ENCODE data around the gene EIF1.

DNA sequence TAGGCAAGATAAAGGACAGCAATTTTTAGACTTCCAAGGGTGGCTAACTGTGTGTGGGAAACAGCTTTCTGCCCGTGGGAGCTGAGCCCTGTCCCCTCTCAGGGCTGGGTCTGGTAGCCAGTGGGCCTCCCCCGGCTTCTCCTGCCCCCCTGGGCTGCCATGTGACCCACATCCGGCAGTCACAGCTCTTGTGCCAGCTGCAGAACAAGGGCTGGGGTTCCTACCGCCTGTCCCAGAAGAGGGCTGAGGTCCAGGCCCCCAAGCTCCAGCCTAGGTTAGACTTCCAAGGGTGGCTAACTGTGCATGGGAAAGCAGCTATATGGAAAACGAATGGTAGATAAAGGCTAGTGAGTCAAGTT is 29.6 kb downstream of the EIF1 start:
- TF ChIP-seq YY1 (IDR thresholded peaks at IDR 0.05; ENCODE audit: extremely low read depth, insufficient replicate concordance, low read depth, low read length) (no peak), MAX (IDR thresholded peaks at IDR 0.05) (no peak), EZH2 (IDR thresholded peaks at IDR 0.05) (no peak), SIN3A (IDR thresholded peaks at IDR 0.05; ENCODE audit: low read depth) (no peak)
- TF ChIP-seq, protein P1, sequence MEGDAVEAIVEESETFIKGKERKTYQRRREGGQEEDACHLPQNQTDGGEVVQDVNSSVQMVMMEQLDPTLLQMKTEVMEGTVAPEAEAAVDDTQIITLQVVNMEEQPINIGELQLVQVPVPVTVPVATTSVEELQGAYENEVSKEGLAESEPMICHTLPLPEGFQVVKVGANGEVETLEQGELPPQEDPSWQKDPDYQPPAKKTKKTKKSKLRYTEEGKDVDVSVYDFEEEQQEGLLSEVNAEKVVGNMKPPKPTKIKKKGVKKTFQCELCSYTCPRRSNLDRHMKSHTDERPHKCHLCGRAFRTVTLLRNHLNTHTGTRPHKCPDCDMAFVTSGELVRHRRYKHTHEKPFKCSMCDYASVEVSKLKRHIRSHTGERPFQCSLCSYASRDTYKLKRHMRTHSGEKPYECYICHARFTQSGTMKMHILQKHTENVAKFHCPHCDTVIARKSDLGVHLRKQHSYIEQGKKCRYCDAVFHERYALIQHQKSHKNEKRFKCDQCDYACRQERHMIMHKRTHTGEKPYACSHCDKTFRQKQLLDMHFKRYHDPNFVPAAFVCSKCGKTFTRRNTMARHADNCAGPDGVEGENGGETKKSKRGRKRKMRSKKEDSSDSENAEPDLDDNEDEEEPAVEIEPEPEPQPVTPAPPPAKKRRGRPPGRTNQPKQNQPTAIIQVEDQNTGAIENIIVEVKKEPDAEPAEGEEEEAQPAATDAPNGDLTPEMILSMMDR (IDR thresholded peaks at IDR 0.05 in 2 of 3, conservative IDR thresholded peaks at IDR 0.05 in 1 of 3; ENCODE audit: borderline replicate concordance in 1 of 3, insufficient read depth in 1 of 3, low read depth in 2 of 3, low read length in 2 of 3), result no peak
- TF ChIP-seq, protein P2, sequence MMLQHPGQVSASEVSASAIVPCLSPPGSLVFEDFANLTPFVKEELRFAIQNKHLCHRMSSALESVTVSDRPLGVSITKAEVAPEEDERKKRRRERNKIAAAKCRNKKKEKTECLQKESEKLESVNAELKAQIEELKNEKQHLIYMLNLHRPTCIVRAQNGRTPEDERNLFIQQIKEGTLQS (IDR thresholded peaks at IDR 0.05), result no peak

Data from HCT116 (cell line).